Measurements from ENCODE around the gene PLAC9. TPM values are rescaled to one million over a fixed set of nuclear protein-coding genes. Genes with fewer than 3 reads are reported as not detected.

Gene PLAC9
- total RNA-seq, 4 donors from 2014 or later, result 1.7 to 6.6 (median 5.7) TPM; not detected in 1

DNA sequence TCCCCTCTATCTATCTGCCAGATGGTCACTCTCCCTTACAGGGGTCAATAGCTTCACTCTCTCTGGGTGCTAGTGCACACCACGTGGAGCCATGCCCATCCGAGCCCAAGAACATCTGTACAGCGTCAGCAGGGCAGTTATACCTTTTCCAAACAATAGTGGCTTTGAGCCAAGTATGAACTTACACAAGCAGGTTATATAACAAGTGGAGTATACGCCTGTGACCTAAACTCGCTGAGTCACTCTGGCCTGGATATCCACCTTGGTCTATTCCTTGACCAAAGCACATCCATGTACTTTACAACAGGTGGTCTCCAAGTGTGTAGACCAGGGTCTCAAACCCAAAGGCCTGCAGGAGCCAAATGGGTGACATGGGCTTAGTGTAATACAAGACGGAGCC lies 20.3 kb downstream of the PLAC9 start:
- Histone ChIP-seq H3K9me3 (no peaks in the 10 kb centered on the region), H3K4me3 (no peak overlapping the region), H3K4me1 (peaks cover 0 to 20% (median 4%) of the 10 kb centered on the region in 4 donors), H3K27ac (no peak overlapping the region), H3K27me3 (no peaks in the 10 kb centered on the region), H3K36me3 (peaks cover 0 to 47% (median 22%) of the 10 kb centered on the region in 4 donors)
- no peak for DNase-seq
- TF ChIP-seq POLR2A (IDR thresholded peaks at IDR 0.05) (no peak), EP300 (IDR thresholded peaks at IDR 0.05; ENCODE audit: low read depth) (no peak), POLR2AphosphoS5 (IDR thresholded peaks at IDR 0.05) (no peak)
- TF ChIP-seq, protein P1, sequence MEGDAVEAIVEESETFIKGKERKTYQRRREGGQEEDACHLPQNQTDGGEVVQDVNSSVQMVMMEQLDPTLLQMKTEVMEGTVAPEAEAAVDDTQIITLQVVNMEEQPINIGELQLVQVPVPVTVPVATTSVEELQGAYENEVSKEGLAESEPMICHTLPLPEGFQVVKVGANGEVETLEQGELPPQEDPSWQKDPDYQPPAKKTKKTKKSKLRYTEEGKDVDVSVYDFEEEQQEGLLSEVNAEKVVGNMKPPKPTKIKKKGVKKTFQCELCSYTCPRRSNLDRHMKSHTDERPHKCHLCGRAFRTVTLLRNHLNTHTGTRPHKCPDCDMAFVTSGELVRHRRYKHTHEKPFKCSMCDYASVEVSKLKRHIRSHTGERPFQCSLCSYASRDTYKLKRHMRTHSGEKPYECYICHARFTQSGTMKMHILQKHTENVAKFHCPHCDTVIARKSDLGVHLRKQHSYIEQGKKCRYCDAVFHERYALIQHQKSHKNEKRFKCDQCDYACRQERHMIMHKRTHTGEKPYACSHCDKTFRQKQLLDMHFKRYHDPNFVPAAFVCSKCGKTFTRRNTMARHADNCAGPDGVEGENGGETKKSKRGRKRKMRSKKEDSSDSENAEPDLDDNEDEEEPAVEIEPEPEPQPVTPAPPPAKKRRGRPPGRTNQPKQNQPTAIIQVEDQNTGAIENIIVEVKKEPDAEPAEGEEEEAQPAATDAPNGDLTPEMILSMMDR (IDR thresholded peaks at IDR 0.05), result no peak
- in situ Hi-C loops (cut with MboI; ENCODE audit: low pct_ligation_motif_present in 1 of 4, low pct_unique_long_range_greater_than_20kb in 1 of 4, low sequenced_read_pairs in 3 of 4), result loop anchor here in 3 of 4 donors (5.0 to 10.0 kb wide), 3 partner anchors 59 to 64 kb away; no protein-coding TSS in a partner anchor
- 89 to 100% methylated on average over 1 to 6 of the region's 6 CpGs for WGBS, 2 donors (ENCODE audit: low coverage in 1 of 2)
- intact Hi-C loops (cut with DNase I; ENCODE audit: low total_unique reads), result no loop called here

- DNase-seq, result no peak
- intact Hi-C loops (cut with DNase I; ENCODE audit: low total_unique reads), result no loop called here
- Histone ChIP-seq H3K4me1 (peaks cover 6 to 27% (median 10%) of the 10 kb centered on the region in 4 donors), H3K9me3 (no peaks in the 10 kb centered on the region), H3K27ac (no peak overlapping the region), H3K36me3 (peaks cover 0 to 49% (median 22%) of the 10 kb centered on the region in 4 donors), H3K27me3 (no peaks in the 10 kb centered on the region), H3K4me3 (no peak overlapping the region)
- in situ Hi-C loops (cut with MboI; ENCODE audit: low pct_ligation_motif_present in 1 of 4, low pct_unique_long_range_greater_than_20kb in 1 of 4, low sequenced_read_pairs in 3 of 4), result loop anchor here in 3 of 4 donors (5.0 to 10.0 kb wide), 3 partner anchors 59 to 64 kb away; no protein-coding TSS in a partner anchor
- peak in 1 of 3 donors; percentile 29 for TF ChIP-seq POLR2AphosphoS5 (IDR thresholded peaks at IDR 0.05)
- TF ChIP-seq EP300 (IDR thresholded peaks at IDR 0.05; ENCODE audit: low read depth), result no peak
- WGBS, 2 donors (ENCODE audit: low coverage in 1 of 2), result 29 to 70% methylated on average over 1 to 3 of the region's 3 CpGs
Measured at GRCh38 chr10:80153460-80153859, 20.9 kb downstream of the PLAC9 start.

DNA sequence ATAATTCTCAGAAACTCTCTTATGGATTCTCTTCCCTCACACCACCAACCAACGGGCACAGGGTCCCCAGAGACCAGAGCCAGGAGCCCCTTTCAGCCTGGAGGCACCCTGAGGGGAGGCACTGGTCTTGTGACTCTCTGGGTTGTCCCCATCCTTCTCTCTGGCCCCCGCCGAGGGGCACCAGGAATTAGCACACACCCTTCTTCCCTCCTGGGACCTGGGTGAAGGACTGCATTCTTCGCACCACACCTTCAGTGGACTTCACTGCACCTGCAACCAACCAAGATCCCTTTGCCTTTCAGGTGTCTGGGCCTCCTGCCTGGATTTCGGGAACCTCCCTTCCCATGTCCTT lies 22.1 kb downstream of the PLAC9 start:
- 93 to 100% methylated on average over 1 to 5 of the region's 5 CpGs for WGBS, 2 donors (ENCODE audit: low coverage in 1 of 2)
- Histone ChIP-seq H3K4me1 (peaks cover 8 to 37% (median 13%) of the 10 kb centered on the region in 4 donors), H3K27ac (peak overlapping the region; percentile 30 to 76 (median 49)), H3K4me3 (no peak overlapping the region), H3K36me3 (peaks cover 0 to 42% (median 20%) of the 10 kb centered on the region in 4 donors), H3K9me3 (no peaks in the 10 kb centered on the region), H3K27me3 (no peaks in the 10 kb centered on the region)
- intact Hi-C loops (cut with DNase I; ENCODE audit: low total_unique reads) (no loop called here), in situ Hi-C loops (cut with MboI; ENCODE audit: low pct_ligation_motif_present in 1 of 4, low pct_unique_long_range_greater_than_20kb in 1 of 4, low sequenced_read_pairs in 3 of 4) (loop anchor here in 3 of 4 donors (5.0 to 10.0 kb wide), 3 partner anchors 58 to 63 kb away; no protein-coding TSS in a partner anchor)
- no peak for DNase-seq
- TF ChIP-seq POLR2A (IDR thresholded peaks at IDR 0.05) (no peak), EP300 (IDR thresholded peaks at IDR 0.05; ENCODE audit: low read depth) (no peak), POLR2AphosphoS5 (IDR thresholded peaks at IDR 0.05) (no peak)
- TF ChIP-seq, protein P1 (IDR thresholded peaks at IDR 0.05), result no peak

GRCh38 chr10:80154978-80155695 lies 22.6 kb downstream of the PLAC9 start:
- TF ChIP-seq POLR2AphosphoS5 (IDR thresholded peaks at IDR 0.05) (peak in 1 of 3 donors; percentile 33), POLR2A (IDR thresholded peaks at IDR 0.05) (no peak)
- WGBS, 2 donors (ENCODE audit: low coverage in 1 of 2), result 54 to 77% methylated on average over 7 to 10 of the region's 10 CpGs
- Histone ChIP-seq H3K36me3 (peaks cover 0 to 42% (median 20%) of the 10 kb centered on the region in 4 donors), H3K27ac (peak overlapping the region; percentile 30 to 76 (median 49)), H3K9me3 (no peaks in the 10 kb centered on the region), H3K4me3 (no peak overlapping the region), H3K4me1 (peaks cover 8 to 33% (median 10%) of the 10 kb centered on the region in 4 donors), H3K27me3 (no peaks in the 10 kb centered on the region)
- in situ Hi-C loops (cut with MboI; ENCODE audit: low pct_ligation_motif_present in 1 of 4, low pct_unique_long_range_greater_than_20kb in 1 of 4, low sequenced_read_pairs in 3 of 4), result loop anchor here in 3 of 4 donors (5.0 to 10.0 kb wide), 3 partner anchors 57 to 62 kb away; no protein-coding TSS in a partner anchor
- intact Hi-C loops (cut with DNase I; ENCODE audit: low total_unique reads), result loop anchor here (5.0 kb wide), 1 partner anchor 52 kb away; the partner anchor contains the start of gene ANXA11
- no peak for DNase-seq

GRCh38 chr10:80155696-80156215 lies 23.2 kb downstream of the PLAC9 start:
- intact Hi-C loops (cut with DNase I; ENCODE audit: low total_unique reads), result loop anchor here (5.0 kb wide), 1 partner anchor 52 kb away; the partner anchor contains the start of gene ANXA11
- peaks cover 0 to 42% (median 20%) of the 10 kb centered on the region in 4 donors for H3K36me3 ChIP-seq
- H3K9me3 ChIP-seq, result no peaks in the 10 kb centered on the region
- no peak for DNase-seq
- 85 to 100% methylated on average over 1 to 8 of the region's 8 CpGs for WGBS, 2 donors (ENCODE audit: low coverage in 1 of 2)
- peaks cover 8 to 28% (median 10%) of the 10 kb centered on the region in 4 donors for H3K4me1 ChIP-seq
- TF ChIP-seq EP300 (IDR thresholded peaks at IDR 0.05; ENCODE audit: low read depth) (no peak), POLR2A (IDR thresholded peaks at IDR 0.05) (no peak), POLR2AphosphoS5 (IDR thresholded peaks at IDR 0.05) (no peak)
- in situ Hi-C loops (cut with MboI; ENCODE audit: low pct_ligation_motif_present in 1 of 4, low pct_unique_long_range_greater_than_20kb in 1 of 4, low sequenced_read_pairs in 3 of 4), result loop anchor here in 1 of 4 donors (10.0 kb wide), 1 partner anchor 59 kb away; no protein-coding TSS in a partner anchor
- no peak overlapping the region for H3K4me3 ChIP-seq
- no peaks in the 10 kb centered on the region for H3K27me3 ChIP-seq
- H3K27ac ChIP-seq, result peak overlapping the region; percentile 17 to 76 (median 38)

Measured in transverse colon (tissue), 4 donors.